ENCODE results near the gene FXYD2.

DNA sequence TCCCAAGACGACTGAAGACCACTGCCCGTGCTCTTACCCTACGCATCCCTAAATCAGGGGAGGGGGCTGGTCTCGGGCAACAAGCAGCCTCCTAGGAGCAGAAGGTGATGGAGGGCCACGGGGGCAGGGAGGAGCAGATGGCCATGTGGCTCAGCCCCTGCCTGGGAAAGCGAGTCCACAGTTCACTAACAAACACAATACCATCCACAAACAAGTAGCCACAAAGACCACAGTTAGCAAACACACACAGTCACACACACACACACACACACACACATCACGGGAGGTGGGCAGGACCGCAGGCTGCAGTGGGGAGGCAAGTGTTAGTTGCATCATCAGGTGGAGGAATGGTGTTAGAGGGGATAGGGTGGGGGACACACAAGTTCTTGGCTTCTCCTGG is 13.2 kb upstream of the FXYD2 start:
- no peak for TF ChIP-seq POLR2A (IDR thresholded peaks at IDR 0.05)
- TF ChIP-seq, protein P1, sequence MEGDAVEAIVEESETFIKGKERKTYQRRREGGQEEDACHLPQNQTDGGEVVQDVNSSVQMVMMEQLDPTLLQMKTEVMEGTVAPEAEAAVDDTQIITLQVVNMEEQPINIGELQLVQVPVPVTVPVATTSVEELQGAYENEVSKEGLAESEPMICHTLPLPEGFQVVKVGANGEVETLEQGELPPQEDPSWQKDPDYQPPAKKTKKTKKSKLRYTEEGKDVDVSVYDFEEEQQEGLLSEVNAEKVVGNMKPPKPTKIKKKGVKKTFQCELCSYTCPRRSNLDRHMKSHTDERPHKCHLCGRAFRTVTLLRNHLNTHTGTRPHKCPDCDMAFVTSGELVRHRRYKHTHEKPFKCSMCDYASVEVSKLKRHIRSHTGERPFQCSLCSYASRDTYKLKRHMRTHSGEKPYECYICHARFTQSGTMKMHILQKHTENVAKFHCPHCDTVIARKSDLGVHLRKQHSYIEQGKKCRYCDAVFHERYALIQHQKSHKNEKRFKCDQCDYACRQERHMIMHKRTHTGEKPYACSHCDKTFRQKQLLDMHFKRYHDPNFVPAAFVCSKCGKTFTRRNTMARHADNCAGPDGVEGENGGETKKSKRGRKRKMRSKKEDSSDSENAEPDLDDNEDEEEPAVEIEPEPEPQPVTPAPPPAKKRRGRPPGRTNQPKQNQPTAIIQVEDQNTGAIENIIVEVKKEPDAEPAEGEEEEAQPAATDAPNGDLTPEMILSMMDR (IDR thresholded peaks at IDR 0.05): no peak
